ENCODE measurements around the gene PPP1R1C.

DNA sequence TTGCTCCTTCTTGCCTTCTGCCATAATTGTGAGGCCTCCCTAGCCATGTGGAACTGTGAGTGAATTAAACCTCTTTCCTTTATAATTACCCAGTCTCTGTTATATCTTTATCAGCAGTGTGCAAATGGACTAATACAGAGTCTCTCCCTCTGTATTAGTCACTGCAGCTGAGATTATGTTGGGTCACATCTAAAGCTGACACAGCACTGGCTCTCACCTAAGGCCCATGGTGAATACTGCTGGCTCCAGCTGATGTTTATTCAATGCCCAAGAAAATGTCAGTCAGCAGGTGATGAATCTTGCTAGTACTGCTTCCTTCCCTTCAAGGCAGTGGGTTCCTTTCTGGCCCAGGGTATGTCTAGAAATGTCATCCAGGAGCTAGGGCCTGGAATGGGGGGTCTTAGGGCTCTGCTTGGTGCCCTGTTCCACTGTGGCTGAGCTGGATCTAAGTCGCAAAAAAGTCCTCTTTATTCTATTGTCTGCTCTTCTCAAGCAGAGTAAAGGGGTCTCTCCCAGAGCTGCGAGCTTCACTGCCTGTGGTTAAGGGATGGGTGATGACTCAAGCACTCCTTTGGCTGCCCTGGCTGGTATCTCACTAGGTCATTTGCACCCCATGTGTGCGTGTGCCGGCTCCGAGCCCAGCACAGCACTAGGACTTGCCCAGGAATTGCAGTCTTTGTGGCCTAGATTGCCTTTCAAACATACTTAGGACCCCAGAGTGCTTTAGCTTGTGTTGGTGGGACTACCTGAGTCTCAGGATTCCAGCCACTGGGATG lies 29.9 kb downstream of the PPP1R1C start:
- TF ChIP-seq EZH2 (IDR thresholded peaks at IDR 0.05; ENCODE audit: borderline replicate concordance, insufficient read depth, low read length, poor library complexity, severe bottlenecking) (no peak), EP300 (conservative IDR thresholded peaks at IDR 0.05; ENCODE audit: poor library complexity, severe bottlenecking) (no peak), POLR2AphosphoS5 (IDR thresholded peaks at IDR 0.05) (no peak), MXI1 (conservative IDR thresholded peaks at IDR 0.05; ENCODE audit: poor library complexity, severe bottlenecking) (no peak), TAF1 (IDR thresholded peaks at IDR 0.05; ENCODE audit: low read depth) (no peak), RAD21 (conservative IDR thresholded peaks at IDR 0.05) (no peak)
- TF ChIP-seq, protein P1, sequence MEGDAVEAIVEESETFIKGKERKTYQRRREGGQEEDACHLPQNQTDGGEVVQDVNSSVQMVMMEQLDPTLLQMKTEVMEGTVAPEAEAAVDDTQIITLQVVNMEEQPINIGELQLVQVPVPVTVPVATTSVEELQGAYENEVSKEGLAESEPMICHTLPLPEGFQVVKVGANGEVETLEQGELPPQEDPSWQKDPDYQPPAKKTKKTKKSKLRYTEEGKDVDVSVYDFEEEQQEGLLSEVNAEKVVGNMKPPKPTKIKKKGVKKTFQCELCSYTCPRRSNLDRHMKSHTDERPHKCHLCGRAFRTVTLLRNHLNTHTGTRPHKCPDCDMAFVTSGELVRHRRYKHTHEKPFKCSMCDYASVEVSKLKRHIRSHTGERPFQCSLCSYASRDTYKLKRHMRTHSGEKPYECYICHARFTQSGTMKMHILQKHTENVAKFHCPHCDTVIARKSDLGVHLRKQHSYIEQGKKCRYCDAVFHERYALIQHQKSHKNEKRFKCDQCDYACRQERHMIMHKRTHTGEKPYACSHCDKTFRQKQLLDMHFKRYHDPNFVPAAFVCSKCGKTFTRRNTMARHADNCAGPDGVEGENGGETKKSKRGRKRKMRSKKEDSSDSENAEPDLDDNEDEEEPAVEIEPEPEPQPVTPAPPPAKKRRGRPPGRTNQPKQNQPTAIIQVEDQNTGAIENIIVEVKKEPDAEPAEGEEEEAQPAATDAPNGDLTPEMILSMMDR (IDR thresholded peaks at IDR 0.05; ENCODE audit: poor library complexity, severe bottlenecking) = no peak
- TF ChIP-seq, protein P2, sequence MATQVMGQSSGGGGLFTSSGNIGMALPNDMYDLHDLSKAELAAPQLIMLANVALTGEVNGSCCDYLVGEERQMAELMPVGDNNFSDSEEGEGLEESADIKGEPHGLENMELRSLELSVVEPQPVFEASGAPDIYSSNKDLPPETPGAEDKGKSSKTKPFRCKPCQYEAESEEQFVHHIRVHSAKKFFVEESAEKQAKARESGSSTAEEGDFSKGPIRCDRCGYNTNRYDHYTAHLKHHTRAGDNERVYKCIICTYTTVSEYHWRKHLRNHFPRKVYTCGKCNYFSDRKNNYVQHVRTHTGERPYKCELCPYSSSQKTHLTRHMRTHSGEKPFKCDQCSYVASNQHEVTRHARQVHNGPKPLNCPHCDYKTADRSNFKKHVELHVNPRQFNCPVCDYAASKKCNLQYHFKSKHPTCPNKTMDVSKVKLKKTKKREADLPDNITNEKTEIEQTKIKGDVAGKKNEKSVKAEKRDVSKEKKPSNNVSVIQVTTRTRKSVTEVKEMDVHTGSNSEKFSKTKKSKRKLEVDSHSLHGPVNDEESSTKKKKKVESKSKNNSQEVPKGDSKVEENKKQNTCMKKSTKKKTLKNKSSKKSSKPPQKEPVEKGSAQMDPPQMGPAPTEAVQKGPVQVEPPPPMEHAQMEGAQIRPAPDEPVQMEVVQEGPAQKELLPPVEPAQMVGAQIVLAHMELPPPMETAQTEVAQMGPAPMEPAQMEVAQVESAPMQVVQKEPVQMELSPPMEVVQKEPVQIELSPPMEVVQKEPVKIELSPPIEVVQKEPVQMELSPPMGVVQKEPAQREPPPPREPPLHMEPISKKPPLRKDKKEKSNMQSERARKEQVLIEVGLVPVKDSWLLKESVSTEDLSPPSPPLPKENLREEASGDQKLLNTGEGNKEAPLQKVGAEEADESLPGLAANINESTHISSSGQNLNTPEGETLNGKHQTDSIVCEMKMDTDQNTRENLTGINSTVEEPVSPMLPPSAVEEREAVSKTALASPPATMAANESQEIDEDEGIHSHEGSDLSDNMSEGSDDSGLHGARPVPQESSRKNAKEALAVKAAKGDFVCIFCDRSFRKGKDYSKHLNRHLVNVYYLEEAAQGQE (IDR thresholded peaks at IDR 0.05; ENCODE audit: borderline replicate concordance) = no peak

Data from neural cell (in vitro differentiated cells).